Measurements from ENCODE around the gene HEATR5A. TPM values are rescaled to one million over a fixed set of nuclear protein-coding genes. Genes with fewer than 3 reads are reported as not detected.

The HEATR5A gene
- total RNA-seq, 4 donors from 2014 or later: 33.8 to 39.9 (median 35.5) TPM

- Histone ChIP-seq H3K4me1 (peaks cover 3 to 67% (median 6%) of the 10 kb centered on the region in 3 donors), H3K27ac (peak overlapping the region in 2 of 4 donors; percentile 92 to 94), H3K36me3 (no peaks in the 10 kb centered on the region), H3K9me3 (no peaks in the 10 kb centered on the region), H3K4me3 (no peak overlapping the region), H3K27me3 (no peaks in the 10 kb centered on the region)
- no peak for TF ChIP-seq POLR2AphosphoS5 (IDR thresholded peaks at IDR 0.05)
- no peak for TF ChIP-seq CTCF (IDR thresholded peaks at IDR 0.05)
- no peak for TF ChIP-seq POLR2A (IDR thresholded peaks at IDR 0.05)
- no peak for TF ChIP-seq EP300 (IDR thresholded peaks at IDR 0.05)
- no peak for ATAC-seq
- 29 to 30% methylated on average over 1 of the region's 1 CpG for WGBS, 2 donors (ENCODE audit: low coverage in 1 of 2)
Measured at GRCh38 chr14:31418440-31418839, 1.9 kb downstream of the HEATR5A start.

GRCh38 chr14:31414190-31414833 lies 6.0 kb downstream of the HEATR5A start:
- H3K4me3 ChIP-seq: no peak overlapping the region
- H3K27me3 ChIP-seq: no peaks in the 10 kb centered on the region
- no peaks in the 10 kb centered on the region for H3K9me3 ChIP-seq
- peaks cover 3 to 87% (median 6%) of the 10 kb centered on the region in 3 donors for H3K4me1 ChIP-seq
- no peak for TF ChIP-seq POLR2A (IDR thresholded peaks at IDR 0.05)
- no peak for TF ChIP-seq EP300 (IDR thresholded peaks at IDR 0.05)
- TF ChIP-seq POLR2AphosphoS5 (IDR thresholded peaks at IDR 0.05): no peak
- no peak for TF ChIP-seq CTCF (IDR thresholded peaks at IDR 0.05)
- ATAC-seq: no peak
- H3K27ac ChIP-seq: no peak overlapping the region
- no peaks in the 10 kb centered on the region for H3K36me3 ChIP-seq
- WGBS, 2 donors (ENCODE audit: low coverage in 1 of 2): 47 to 71% methylated on average over 1 of the region's 1 CpG

DNA sequence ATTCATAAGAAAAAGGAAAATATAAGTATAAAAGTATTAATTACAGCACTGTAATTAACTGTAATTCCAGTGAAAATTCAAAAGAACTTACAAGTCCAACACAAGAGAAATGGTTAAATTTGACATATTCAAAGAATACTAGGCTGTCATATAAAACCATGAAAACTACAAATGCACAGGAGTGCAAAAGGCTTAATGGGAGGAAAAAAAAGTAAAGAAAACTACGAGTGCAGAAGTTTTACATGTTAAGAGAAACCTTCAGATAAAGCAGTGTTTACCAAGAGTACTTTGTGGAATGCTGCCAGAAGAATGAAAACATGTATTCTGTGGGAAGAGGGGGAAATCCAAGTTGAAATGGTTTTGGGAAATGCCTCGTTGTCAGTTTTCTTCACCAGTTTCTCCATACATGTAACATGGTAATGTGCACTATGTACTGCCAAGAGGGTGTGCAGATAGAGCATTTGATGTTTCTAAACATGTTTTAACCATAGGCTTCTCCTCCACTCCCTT lies 9.1 kb downstream of the HEATR5A start:
- no peak for ATAC-seq
- no peaks in the 10 kb centered on the region for H3K9me3 ChIP-seq
- H3K4me3 ChIP-seq: no peak overlapping the region
- H3K36me3 ChIP-seq: no peaks in the 10 kb centered on the region
- WGBS, 2 donors (ENCODE audit: low coverage in 1 of 2): 9 to 20% methylated on average over 2 of the region's 2 CpGs
- H3K27me3 ChIP-seq: no peaks in the 10 kb centered on the region
- H3K27ac ChIP-seq: no peak overlapping the region
- H3K4me1 ChIP-seq: peaks cover 0 to 59% (median 6%) of the 10 kb centered on the region in 3 donors
- TF ChIP-seq POLR2AphosphoS5 (IDR thresholded peaks at IDR 0.05): no peak

DNA sequence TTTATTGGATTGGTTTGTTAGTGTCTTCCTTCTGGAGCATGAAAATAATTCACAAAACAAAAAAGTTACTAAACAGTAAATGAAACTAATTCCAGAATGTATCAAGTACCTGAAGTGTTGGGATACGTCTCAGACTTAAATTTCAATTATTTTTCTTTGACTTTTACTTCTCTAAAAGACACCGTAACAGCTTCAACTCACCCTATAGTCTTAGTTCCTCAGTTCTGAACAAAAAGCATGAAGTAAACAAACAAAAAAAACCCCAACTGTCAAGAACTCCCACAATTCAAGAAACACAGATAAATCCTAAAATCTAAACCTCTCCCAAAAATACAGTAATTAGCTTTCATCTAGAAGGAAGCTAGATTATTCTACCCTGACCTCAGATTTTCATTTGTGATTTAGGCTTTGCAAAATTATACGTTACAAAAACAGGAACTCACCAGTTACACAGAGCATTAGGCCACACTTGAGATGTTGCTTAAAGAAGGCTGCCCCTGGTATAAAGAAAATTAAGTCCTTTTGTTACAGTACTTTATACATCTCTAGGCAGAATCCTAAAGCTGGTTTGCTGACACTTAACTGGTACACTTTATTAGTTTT lies 10.2 kb downstream of the HEATR5A start:
- H3K27me3 ChIP-seq: no peaks in the 10 kb centered on the region
- no peaks in the 10 kb centered on the region for H3K36me3 ChIP-seq
- no peak overlapping the region for H3K4me3 ChIP-seq
- H3K27ac ChIP-seq: no peak overlapping the region
- ATAC-seq: no peak
- peaks cover 0 to 48% (median 6%) of the 10 kb centered on the region in 3 donors for H3K4me1 ChIP-seq
- TF ChIP-seq CTCF (IDR thresholded peaks at IDR 0.05): no peak
- no peak for TF ChIP-seq EP300 (IDR thresholded peaks at IDR 0.05)
- TF ChIP-seq POLR2A (IDR thresholded peaks at IDR 0.05): no peak
- no peak for TF ChIP-seq POLR2AphosphoS5 (IDR thresholded peaks at IDR 0.05)
- 75 to 79% methylated on average over 3 of the region's 3 CpGs for WGBS, 2 donors (ENCODE audit: low coverage in 1 of 2)
- H3K9me3 ChIP-seq: no peaks in the 10 kb centered on the region

GRCh38 chr14:31408421-31408820 lies 11.9 kb downstream of the HEATR5A start:
- no peak overlapping the region for H3K27ac ChIP-seq
- H3K36me3 ChIP-seq: no peaks in the 10 kb centered on the region
- TF ChIP-seq CTCF (IDR thresholded peaks at IDR 0.05): no peak
- no peak for TF ChIP-seq POLR2AphosphoS5 (IDR thresholded peaks at IDR 0.05)
- TF ChIP-seq EP300 (IDR thresholded peaks at IDR 0.05): no peak
- no peak for TF ChIP-seq POLR2A (IDR thresholded peaks at IDR 0.05)
- ATAC-seq: no peak
- WGBS, 2 donors (ENCODE audit: low coverage in 1 of 2): 93 to 100% methylated on average over 1 of the region's 1 CpG
- no peak overlapping the region for H3K4me3 ChIP-seq
- no peaks in the 10 kb centered on the region for H3K27me3 ChIP-seq
- H3K4me1 ChIP-seq: peaks cover 0 to 30% (median 0%) of the 10 kb centered on the region in 3 donors
- H3K9me3 ChIP-seq: no peaks in the 10 kb centered on the region

Data from gastroesophageal sphincter (tissue), 4 donors.